Endometrial microvascular endothelial cells (primary cell): ENCODE results near the gene NPAS3. TPM values are rescaled to one million over a fixed set of nuclear protein-coding genes. Genes with fewer than 3 reads are reported as not detected.

ENCODE experiments used
- in situ Hi-C: cut with HindIII; loops from 2 replicates; pipeline ENCODE4 v1.10.0; 2017; ENCODE audit warnings: low sequenced_read_pairs, low pct_unique_long_range_greater_than_20kb; ENCODE audit errors: inconsistent ontology term
- total RNA-seq: library from RNA; depleted of rRNA; stranded (reverse); fragments of >200 nt; gene quantifications from one replicate; pipeline ENCODE4 v1.2.3, GENCODE V29; 2015; ENCODE audit errors: inconsistent ontology term

The NPAS3 gene
- total RNA-seq, 1 donor from 2014 or later, result not detected

DNA sequence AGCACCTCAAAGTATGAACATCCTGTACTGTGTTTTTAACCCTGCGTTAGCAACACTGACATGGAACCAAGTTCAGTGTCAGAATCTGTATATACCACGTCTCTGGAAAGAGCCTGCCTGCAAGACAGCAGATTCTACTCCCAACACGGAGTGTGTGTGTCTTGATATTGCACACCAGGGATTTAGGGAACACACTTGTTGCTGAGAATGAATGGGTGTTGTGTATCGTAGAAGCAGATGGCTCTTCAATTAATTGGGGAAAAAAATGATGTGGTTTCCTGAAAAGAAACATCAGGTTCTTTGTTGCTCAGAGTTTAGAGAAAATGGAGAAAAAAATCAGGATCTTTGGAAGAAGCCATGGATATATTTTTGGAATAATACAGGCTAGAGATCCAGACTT, 841.4 kb downstream of the NPAS3 start:
- in situ Hi-C loops, result no loop called here

DNA sequence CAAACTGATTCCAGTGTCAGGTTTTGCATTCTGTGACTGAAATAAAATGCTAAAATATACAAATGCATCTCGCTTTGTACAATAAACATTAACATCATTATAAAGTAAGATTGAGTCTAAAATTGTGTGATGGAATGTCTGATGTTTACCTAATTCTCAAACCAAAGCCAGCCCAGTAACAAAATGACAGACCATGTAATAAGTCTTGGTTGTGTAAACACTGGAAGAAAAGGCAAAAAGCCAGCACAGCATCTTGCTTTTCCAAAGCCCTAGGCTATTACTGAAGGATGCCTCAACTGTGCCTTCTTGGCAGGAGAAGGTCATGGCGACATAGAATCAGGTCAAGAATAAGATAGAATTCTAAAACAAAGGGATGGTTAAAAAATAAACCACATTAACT, 842.6 kb downstream of the NPAS3 start:
- in situ Hi-C loops, result no loop called here

DNA sequence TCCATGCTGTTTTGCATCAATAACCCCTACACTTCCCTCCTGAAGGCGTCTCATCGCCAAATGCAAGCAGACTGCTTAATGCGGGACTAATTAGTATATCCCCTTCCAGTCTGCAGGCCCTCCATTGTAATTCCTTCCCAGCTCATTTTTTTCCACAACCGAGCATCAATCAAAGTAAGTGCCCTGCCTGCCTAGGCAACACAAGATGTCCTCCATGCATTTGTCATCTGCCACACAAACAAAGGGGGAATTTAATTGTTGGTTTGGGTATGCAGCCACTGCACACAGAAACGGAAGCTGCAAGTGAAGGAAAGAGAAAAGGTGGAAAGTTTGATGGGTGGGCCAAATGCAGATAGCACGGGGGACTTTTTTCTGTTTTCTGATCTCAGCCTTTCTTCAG, 844.2 kb downstream of the NPAS3 start:
- in situ Hi-C loops, result no loop called here

DNA sequence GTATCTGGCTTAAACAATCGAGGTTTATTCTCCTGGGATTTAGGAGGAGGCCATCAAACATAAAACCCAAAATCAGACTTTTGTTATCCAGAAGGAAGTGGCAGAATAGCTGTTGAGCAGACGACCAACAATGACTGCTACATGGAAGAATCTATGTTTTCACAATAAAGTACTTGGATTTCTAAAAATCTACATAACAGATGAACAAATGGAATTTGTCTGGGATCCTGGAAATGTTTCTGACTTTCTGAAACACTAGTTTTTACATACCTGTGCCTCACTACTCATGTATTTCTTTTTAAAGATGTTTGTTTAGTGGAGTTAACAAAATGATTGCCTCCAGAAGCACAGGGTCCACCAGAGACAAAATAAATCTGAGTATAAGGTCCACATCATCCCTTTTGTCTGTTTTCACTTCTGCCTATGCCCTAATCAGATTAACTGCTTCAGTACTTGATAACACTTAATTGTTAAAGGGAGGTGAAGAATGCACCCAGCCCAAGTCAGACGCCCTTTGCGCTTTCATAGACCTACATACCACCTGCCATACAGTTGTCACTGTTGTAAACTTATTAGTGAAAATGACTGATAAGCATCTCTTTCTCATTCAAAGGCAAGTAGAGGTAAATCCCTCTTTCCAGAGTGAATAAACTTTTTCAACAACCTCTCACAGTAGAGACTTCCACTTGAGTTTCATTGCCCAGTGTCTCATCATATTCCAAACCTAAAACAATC, 847.6 kb downstream of the NPAS3 start:
- in situ Hi-C loops, result no loop called here

DNA sequence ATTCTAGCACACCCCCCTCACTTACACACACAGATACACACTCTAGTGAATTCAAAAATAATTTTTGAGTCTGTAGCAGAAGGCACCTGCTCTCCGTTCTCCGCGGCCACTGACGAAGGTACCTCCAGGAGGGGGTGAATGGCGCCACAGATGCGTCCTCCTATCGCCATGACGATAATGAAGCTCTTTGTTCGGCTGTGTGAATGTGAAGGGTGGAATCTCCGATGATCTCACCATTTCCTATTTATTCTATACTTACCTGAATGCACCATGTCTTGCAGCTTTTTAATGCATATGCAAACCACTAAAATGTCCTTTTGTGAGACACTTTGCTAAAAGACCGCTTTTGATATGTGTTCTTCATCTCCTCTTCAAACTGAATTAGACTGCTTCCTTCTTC, 849.5 kb downstream of the NPAS3 start:
- in situ Hi-C loops, result no loop called here

DNA sequence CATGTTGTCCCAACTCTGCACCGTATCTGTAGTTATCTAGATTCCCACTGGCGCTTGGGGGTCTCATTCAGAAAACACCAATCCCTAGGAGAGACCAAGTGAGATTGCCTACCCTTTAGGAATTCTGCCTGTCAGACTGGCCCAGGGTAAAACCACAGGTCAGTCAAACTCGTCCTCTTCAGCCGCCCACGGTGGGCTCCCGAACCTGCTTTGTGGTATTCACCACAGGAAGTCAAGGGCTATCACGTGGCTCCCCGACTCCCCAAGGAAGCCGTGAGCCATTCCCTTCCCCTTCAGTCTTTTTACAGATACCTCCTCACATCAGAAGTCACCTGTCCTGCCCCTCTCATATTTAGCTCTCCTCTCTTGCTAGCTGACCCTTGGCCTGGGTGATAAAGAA, 852.3 kb downstream of the NPAS3 start:
- in situ Hi-C loops, result no loop called here

DNA sequence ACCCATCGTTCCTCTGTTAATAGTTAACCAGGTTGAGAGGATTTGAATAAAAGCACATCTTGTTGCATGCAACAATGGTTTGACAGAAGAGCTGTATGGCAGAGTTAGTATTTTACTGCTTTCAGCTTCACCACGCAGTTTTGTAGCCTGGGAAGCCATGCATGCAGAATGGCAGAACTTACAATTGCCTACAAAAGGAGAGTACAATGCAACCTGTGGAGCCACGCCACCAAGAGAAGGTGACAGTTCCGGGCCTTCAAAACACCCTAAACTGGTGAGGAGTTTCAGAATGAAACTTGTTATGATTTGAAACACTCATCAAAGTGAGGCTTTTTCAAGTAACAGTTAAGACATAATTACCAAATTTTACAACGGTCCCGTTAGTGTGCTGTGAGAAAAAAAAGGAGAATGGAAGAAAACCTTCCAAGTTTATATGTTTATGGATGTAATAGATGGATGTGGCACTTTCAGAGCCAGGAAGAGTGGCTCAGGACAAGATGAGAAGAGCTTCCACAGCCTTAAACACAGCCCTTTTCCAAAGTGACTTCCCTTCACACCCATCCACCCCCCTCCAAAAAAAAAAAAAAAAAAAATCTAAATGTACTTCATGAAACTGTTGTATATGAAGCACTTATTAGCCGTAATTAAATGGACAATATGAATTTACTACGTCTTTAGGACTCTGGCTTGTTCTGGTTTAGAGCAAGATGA, 853.5 kb downstream of the NPAS3 start:
- in situ Hi-C loops, result no loop called here

DNA sequence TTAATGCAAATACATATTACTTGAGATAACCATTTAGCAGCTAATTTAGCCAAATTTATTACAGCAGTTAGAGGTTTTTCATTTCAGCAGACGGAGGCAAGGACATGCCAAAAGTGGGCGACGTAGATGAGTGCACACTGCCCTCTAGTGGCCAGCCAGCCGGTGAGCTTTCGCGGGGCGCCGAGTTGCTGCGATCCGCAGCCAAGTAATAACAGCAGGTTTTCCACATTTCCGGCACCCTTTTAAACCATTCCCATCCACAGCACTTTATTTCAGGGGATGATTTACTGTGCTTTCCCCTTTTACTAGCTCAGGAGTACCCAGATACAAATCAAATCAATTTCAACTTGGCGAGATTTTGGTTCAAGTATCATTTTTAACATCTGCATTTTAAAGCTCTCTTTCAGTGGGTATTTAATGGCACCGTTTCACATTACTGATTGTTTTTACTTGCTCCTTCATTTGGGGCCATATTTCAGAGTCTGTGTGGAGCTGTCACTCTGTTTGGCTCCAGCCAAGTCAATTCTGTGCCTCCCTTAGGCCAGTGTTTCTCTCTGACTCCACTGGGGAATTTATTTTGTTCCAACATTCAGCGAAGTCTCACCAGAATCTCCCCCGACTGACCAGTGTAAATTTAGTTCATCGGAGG, 854.2 kb downstream of the NPAS3 start:
- in situ Hi-C loops, result no loop called here

DNA sequence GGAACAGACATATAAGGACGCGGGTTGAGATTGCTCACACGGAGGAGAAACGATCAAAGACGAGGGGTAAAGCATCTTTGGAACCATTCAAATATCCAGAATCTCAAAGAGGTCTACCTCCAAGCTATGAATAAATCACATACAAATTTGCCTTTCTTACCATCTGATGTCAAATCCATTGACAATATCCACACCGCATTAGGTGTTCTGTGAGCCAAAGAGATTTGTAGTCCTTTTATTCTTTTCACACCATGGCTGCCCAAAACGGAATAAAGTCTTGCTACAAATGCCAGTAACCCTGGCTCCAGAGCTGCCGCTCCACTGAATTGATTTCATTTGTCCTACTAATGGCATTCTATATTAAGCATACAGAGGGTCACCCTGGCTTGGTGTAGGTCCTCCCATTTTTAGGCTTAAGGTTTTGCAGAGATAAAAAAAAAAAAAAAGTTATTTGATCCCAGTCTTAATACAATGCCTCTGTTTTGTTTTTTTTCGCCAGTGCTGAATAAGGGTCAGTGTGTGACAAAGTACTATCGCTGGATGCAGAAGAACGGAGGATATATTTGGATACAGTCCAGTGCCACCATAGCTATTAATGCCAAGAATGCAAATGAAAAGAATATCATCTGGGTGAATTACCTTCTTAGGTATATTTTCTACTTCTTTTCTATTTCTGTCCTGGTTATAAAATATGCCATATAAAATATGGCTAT, 854.9 kb downstream of the NPAS3 start:
- in situ Hi-C loops, result no loop called here

DNA sequence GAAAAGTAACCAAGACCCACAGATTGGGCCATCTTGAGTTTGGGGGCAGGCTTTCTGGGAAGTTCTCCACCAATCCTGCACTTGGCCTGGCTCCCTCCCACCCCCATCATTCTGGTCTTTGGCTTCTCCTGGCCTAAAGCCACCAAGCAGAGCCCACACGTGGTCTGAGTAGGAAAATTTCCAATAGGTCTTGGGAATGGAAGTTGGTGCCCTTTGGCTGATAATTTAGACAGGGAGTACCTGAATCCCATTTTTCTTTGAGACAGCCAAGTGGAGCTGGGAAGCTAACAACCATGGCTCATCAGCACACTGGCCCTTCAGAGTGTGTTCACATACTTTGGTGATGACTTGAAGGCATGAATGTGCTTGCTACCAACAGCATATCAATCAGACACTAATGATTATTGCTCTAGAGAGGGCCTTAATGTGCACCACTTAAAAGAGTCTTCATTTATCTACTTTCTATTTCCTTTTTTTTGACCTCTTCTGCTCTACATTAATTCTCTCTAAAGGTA, 856.2 kb downstream of the NPAS3 start:
- in situ Hi-C loops, result no loop called here

DNA sequence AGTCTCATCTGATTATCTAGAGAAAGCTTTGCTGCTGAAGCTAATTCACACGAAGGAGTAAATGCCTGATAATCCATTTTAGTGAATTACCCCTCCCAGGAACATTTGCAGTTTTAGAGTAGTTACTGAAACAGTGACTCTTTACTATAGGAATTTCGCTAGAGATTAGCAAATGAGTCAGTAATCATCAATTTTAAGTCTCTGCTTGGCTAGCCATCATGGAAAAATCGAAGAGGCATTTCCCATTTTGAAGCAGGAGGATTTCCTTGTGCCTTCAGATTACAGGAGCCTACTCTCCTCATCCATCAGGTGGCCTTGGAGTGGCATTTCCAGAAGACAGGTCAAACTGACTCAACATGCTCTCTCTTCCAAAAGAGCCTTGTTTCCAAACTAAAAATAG, 857.7 kb downstream of the NPAS3 start:
- in situ Hi-C loops, result no loop called here

DNA sequence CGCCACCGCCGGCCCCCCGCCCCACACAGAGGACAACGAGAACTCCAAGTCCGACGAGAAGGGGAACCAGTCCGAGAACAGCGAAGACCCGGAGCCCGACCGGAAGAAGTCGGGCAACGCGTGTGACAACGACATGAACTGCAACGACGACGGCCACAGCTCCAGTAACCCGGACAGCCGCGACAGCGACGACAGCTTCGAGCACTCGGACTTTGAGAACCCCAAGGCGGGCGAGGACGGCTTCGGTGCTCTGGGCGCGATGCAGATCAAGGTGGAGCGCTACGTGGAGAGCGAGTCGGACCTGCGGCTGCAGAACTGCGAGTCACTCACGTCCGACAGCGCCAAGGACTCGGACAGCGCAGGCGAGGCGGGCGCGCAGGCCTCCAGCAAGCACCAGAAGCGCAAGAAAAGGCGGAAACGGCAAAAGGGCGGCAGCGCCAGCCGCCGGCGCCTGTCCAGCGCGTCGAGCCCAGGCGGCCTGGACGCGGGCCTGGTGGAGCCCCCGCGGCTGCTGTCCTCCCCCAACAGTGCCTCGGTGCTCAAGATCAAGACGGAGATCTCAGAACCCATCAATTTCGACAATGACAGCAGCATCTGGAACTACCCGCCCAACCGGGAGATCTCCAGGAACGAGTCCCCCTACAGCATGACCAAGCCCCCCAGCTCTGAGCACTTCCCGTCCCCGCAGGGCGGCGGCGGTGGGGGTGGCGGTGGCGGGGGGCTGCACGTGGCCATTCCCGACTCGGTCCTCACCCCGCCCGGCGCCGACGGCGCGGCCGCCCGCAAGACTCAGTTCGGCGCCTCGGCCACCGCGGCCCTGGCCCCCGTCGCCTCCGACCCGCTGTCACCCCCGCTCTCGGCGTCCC, 861.3 kb downstream of the NPAS3 start:
- in situ Hi-C loops, result no loop called here

DNA sequence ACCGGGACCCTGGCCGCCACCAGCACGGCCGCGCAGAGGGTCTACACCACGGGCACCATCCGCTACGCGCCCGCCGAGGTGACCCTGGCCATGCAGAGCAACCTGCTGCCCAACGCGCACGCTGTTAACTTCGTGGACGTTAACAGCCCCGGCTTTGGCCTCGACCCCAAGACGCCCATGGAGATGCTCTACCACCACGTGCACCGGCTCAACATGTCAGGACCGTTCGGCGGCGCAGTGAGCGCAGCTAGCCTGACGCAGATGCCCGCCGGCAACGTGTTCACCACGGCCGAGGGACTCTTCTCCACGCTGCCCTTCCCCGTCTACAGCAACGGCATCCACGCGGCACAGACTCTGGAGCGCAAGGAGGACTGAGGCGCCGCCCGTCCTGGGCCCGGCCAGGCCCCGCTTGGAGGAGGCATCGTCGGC, 862.1 kb downstream of the NPAS3 start:
- in situ Hi-C loops, result no loop called here

DNA sequence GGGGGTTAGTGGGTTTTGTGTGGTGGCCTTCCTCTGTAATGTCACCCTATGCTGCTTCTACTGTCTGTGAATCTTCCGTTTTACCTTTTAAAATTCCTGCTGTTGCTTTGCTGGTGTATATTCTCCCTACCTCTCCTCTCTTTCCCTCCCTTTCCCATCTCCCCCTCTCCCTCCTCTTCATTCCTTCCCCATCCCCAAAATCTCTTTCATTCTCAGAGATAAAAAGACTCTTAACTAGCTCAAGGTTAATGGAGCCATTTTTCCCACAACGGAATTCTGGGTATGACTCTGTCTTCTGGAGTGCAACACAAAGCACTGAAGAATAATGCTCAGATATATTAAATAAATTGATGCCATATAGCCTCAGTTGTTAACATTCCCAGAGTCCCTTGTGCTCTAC, 864.1 kb downstream of the NPAS3 start:
- in situ Hi-C loops, result no loop called here

DNA sequence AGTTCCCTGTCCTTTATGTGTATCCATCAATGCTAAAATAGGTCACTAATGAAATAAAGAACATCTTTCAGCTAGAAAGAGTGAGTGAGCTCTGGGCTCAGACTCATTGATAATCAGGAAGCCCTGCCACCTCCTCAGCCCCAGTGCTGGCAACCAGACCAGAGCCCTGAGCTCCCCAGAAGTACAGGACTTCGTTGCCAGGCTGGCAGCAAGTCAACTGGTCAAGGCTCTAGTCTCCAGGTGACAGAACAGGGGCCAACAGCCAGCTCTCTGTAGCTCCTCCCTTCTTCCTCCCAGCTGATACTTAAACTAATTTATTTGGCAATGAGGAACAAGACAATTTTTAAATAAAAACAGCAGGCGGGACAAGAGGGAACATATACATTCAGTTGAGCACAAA, 866.9 kb downstream of the NPAS3 start:
- in situ Hi-C loops, result no loop called here

DNA sequence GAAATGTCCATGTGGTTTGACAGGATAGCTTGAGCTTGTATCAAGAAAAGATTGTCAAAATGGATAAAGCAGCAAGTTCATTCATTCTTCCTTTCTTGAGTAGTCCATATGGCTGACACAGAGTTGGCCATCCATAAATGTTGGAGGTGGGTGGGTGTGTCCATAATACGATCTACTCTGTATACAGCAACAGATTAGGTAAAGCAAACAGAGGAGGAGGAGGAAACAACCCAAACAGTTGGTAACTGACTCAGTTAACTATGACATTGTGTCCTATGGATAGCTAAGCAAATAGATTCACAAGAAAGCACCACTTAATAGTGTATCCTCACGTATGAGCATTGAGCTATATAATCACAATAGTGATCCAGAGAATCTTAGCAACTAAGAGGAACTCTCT, 868.2 kb downstream of the NPAS3 start:
- in situ Hi-C loops, result no loop called here

DNA sequence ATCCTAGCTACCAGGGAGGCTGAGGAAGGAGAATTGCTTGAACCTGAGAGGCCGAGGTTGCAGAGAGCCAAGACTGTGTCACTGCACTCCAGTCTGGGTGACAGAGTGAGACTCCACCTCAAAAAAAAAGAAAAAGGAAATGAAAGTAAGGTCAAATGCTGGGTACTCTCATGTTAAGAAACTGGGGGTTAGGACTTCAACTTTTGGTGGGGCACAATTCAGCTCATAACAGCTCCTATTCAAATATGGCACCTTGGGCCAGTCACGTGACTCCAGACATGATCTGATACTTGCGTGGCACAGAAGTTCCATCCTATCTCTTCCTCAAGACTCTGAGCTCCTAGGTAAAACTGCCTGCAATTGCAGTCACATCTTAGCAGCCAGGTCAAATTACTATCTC, 869.5 kb downstream of the NPAS3 start:
- in situ Hi-C loops, result no loop called here

DNA sequence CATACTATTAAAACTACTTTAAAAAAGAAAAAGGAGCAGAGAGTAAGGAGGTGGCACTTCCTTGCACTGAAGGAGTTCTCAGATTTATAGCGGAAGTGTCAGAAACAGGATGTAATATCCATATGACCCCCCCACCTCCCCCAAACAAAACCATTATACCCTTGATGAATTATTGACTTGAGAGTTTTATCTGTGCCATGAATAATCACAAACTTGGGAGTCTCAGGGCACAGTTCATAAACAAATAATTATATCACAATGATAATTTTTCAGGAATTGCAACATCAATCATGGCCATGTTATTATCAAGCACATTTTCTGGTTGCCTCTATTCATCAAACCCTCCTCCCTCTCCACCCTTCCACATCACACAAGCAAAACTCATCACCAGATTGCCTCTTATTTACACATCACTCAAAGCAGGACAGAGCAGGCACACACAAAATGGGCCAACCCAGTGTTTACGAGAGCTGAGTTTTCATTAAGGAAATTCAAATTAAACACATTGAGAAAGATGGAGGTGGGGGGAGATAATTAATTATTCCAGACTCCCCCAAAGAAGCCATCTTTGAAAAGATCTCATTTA, 870.8 kb downstream of the NPAS3 start:
- in situ Hi-C loops, result no loop called here
